ENCODE data around the gene SPOCD1.

Gene SPOCD1

GRCh38 chr1:31799895-31800673 lies 15.7 kb downstream of the SPOCD1 start:
- no peak for DNase-seq (ENCODE audit: low read depth in 2 of 2)

- no peak for DNase-seq (ENCODE audit: low read depth in 2 of 2)
Measured at GRCh38 chr1:31799196-31799894, 16.5 kb downstream of the SPOCD1 start.

- DNase-seq (ENCODE audit: low read depth in 2 of 2): peak; percentile 62 to 71
Measured at GRCh38 chr1:31798433-31799195, 17.2 kb downstream of the SPOCD1 start.

- no peak for DNase-seq (ENCODE audit: low read depth in 2 of 2)
Measured at GRCh38 chr1:31798086-31798432, 17.8 kb downstream of the SPOCD1 start.

GRCh38 chr1:31797216-31797615 lies 18.6 kb downstream of the SPOCD1 start:
- DNase-seq (ENCODE audit: low read depth in 2 of 2): no peak

GRCh38 chr1:31796707-31797106 lies 19.1 kb downstream of the SPOCD1 start:
- no peak for DNase-seq (ENCODE audit: low read depth in 2 of 2)

GRCh38 chr1:31795801-31796621 lies 19.8 kb downstream of the SPOCD1 start:
- peak; percentile 57 to 59 for DNase-seq (ENCODE audit: low read depth in 2 of 2)

GRCh38 chr1:31795096-31795675 lies 20.6 kb downstream of the SPOCD1 start:
- DNase-seq (ENCODE audit: low read depth in 2 of 2): no peak

GRCh38 chr1:31793586-31794285 lies 22.1 kb downstream of the SPOCD1 start:
- no peak for DNase-seq (ENCODE audit: low read depth in 2 of 2)

GRCh38 chr1:31793086-31793485 lies 22.7 kb downstream of the SPOCD1 start:
- DNase-seq (ENCODE audit: low read depth in 2 of 2): no peak

- DNase-seq (ENCODE audit: low read depth in 2 of 2): no peak
Measured at GRCh38 chr1:31792541-31792940, 23.3 kb downstream of the SPOCD1 start.

GRCh38 chr1:31792116-31792515 lies 23.7 kb downstream of the SPOCD1 start:
- no peak for DNase-seq (ENCODE audit: low read depth in 2 of 2)

- DNase-seq (ENCODE audit: low read depth in 2 of 2): no peak
Measured at GRCh38 chr1:31791131-31791858, 24.5 kb downstream of the SPOCD1 start.

- DNase-seq (ENCODE audit: low read depth in 2 of 2): no peak
Measured at GRCh38 chr1:31790641-31791091, 25.2 kb downstream of the SPOCD1 start.

- DNase-seq (ENCODE audit: low read depth in 2 of 2): no peak
Measured at GRCh38 chr1:31790140-31790539, 25.7 kb downstream of the SPOCD1 start.

- DNase-seq (ENCODE audit: low read depth in 2 of 2): peak; percentile 54 to 61
Measured at GRCh38 chr1:31789259-31790065, 26.4 kb downstream of the SPOCD1 start.

GRCh38 chr1:31788825-31789256 lies 27.0 kb downstream of the SPOCD1 start:
- peak; percentile 47 to 49 for DNase-seq (ENCODE audit: low read depth in 2 of 2)

- DNase-seq (ENCODE audit: low read depth in 2 of 2): peak; percentile 57 to 59
Measured at GRCh38 chr1:31788138-31788824, 27.5 kb downstream of the SPOCD1 start.

All from fibroblast of skin of left biceps (primary cell).